ENCODE data around the gene CWH43.

GRCh38 chr4:49044270-49044669, 58.2 kb downstream of the CWH43 start:
- TF ChIP-seq SIN3A (IDR thresholded peaks at IDR 0.05; ENCODE audit: borderline replicate concordance, low read depth, low read length) (no peak), CTCF (IDR thresholded peaks at IDR 0.05) (no peak), MAX (IDR thresholded peaks at IDR 0.05; ENCODE audit: low read depth) (no peak), RAD21 (IDR thresholded peaks at IDR 0.05; ENCODE audit: low read length) (no peak), GATA2 (CRISPR knock-in tag; IDR thresholded peaks at IDR 0.05) (no peak), FOXM1 (IDR thresholded peaks at IDR 0.05; ENCODE audit: low read depth) (no peak), USF2 (IDR thresholded peaks at IDR 0.05; ENCODE audit: borderline replicate concordance, low read depth, low read length) (no peak)
